NB4 (cell line): ENCODE data around the gene HOXB7.

Source experiments
- DNase-seq: peaks from one replicate; pipeline ENCODE4 v3.0.0; 2010; ENCODE audit warnings: low read depth
- H3K4me3 ChIP-seq: one replicate; pipeline ENCODE4 v1.5.1; 2011; ENCODE audit warnings: mild to moderate bottlenecking, low read depth, low read length, moderate library complexity
- MYC ChIP-seq: IDR thresholded peaks from 2 replicates; pipeline ENCODE4 v1.6.1; 2011; ENCODE audit warnings: low read depth, low read length
- POLR2A ChIP-seq: IDR thresholded peaks from 2 replicates; pipeline ENCODE4 v1.6.1; 2011; ENCODE audit warnings: mild to moderate bottlenecking; ENCODE audit not compliant: insufficient read length; ENCODE audit errors: extremely low read depth
- TF ChIP-seq, protein P1 (sequence below): IDR thresholded peaks from 2 replicates; pipeline ENCODE4 v1.6.1; 2011; ENCODE audit warnings: low read depth, low read length
- TF ChIP-seq, protein P2 (sequence below): IDR thresholded peaks from one replicate; pipeline ENCODE4 v1.5.1; 2012; ENCODE audit warnings: low read depth, low read length

Gene HOXB7

DNA sequence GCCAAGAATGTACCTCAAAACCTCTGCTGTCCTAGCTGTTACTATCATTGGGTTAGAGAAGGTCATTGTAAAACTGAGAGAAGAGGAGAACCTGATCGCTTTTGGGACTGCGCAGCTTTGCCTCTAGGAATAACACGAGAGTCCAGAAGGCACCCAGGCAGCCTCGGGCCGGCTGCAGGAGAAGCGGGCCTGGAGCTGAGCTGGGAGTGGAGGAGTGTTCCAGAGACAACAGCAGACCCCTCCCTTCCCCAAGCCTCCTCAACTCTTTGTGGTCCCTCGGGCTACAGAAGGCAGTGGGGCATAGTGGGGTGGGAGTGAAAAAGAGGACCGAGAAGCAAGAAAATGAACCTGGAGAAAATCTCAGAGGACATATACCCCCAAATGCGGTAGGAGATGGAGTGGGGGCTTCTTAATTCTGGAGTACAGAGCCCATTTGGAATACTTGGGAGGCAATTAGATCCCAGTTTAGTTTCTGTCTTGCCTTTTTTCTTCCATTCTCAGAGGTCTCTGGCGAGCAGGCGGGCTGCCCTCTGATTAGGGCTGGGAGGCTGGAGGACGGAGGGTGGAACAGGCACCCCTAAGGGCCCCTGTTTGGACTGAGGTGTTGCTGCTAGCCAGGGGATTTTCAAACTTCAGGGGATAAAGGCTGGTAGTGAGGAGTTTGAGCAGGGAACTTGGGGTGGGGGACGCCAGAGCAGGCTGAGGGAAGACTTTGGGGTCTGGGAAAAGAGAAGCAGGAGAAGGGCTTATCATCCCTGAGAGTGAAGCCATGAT, 52.6 kb downstream of the HOXB7 start:
- no peak overlapping the region for H3K4me3 ChIP-seq
- no peak for DNase-seq
- TF ChIP-seq MYC (no peak), POLR2A (no peak)
- TF ChIP-seq, protein P1, sequence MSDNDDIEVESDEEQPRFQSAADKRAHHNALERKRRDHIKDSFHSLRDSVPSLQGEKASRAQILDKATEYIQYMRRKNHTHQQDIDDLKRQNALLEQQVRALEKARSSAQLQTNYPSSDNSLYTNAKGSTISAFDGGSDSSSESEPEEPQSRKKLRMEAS = no peak
- TF ChIP-seq, protein P2, sequence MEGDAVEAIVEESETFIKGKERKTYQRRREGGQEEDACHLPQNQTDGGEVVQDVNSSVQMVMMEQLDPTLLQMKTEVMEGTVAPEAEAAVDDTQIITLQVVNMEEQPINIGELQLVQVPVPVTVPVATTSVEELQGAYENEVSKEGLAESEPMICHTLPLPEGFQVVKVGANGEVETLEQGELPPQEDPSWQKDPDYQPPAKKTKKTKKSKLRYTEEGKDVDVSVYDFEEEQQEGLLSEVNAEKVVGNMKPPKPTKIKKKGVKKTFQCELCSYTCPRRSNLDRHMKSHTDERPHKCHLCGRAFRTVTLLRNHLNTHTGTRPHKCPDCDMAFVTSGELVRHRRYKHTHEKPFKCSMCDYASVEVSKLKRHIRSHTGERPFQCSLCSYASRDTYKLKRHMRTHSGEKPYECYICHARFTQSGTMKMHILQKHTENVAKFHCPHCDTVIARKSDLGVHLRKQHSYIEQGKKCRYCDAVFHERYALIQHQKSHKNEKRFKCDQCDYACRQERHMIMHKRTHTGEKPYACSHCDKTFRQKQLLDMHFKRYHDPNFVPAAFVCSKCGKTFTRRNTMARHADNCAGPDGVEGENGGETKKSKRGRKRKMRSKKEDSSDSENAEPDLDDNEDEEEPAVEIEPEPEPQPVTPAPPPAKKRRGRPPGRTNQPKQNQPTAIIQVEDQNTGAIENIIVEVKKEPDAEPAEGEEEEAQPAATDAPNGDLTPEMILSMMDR = no peak
